Measurements from ENCODE around the gene MKNK1. TPM values are rescaled to one million over a fixed set of nuclear protein-coding genes. Genes with fewer than 3 reads are reported as not detected.

MKNK1 gene
- total RNA-seq, 1 experiment from 2014 or later: 18.6 TPM

- DNase-seq (ENCODE audit: low spot score) (no peak), ATAC-seq (no peak)
- H3K4me3 Mint-ChIP-seq: no peak overlapping the region
- H3K27me3 Mint-ChIP-seq (ENCODE audit: low read depth): no peaks in the 10 kb centered on the region
- TF ChIP-seq FOXJ3 (CRISPR knock-in tag; IDR thresholded peaks at IDR 0.05; ENCODE audit: borderline replicate concordance): no peak
- no peak for TF ChIP-seq KAT7 (CRISPR knock-in tag; IDR thresholded peaks at IDR 0.05; ENCODE audit: borderline replicate concordance)
- TF ChIP-seq NR3C1 (CRISPR knock-in tag; conservative IDR thresholded peaks at IDR 0.05; ENCODE audit: low read depth): no peak
- no peak for TF ChIP-seq JUN (CRISPR knock-in tag; IDR thresholded peaks at IDR 0.05)
- TF ChIP-seq USF2 (CRISPR knock-in tag; IDR thresholded peaks at IDR 0.05): no peak
- TF ChIP-seq, protein P1, sequence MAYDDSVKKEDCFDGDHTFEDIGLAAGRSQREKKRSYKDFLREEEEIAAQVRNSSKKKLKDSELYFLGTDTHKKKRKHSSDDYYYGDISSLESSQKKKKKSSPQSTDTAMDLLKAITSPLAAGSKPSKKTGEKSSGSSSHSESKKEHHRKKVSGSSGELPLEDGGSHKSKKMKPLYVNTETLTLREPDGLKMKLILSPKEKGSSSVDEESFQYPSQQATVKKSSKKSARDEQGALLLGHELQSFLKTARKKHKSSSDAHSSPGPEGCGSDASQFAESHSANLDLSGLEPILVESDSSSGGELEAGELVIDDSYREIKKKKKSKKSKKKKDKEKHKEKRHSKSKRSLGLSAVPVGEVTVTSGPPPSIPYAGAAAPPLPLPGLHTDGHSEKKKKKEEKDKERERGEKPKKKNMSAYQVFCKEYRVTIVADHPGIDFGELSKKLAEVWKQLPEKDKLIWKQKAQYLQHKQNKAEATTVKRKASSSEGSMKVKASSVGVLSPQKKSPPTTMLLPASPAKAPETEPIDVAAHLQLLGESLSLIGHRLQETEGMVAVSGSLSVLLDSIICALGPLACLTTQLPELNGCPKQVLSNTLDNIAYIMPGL (CRISPR knock-in tag; IDR thresholded peaks at IDR 0.05): no peak
- no peak for TF ChIP-seq OVOL2 (CRISPR knock-in tag; IDR thresholded peaks at IDR 0.05; ENCODE audit: borderline replicate concordance)
- TF ChIP-seq, protein P2, sequence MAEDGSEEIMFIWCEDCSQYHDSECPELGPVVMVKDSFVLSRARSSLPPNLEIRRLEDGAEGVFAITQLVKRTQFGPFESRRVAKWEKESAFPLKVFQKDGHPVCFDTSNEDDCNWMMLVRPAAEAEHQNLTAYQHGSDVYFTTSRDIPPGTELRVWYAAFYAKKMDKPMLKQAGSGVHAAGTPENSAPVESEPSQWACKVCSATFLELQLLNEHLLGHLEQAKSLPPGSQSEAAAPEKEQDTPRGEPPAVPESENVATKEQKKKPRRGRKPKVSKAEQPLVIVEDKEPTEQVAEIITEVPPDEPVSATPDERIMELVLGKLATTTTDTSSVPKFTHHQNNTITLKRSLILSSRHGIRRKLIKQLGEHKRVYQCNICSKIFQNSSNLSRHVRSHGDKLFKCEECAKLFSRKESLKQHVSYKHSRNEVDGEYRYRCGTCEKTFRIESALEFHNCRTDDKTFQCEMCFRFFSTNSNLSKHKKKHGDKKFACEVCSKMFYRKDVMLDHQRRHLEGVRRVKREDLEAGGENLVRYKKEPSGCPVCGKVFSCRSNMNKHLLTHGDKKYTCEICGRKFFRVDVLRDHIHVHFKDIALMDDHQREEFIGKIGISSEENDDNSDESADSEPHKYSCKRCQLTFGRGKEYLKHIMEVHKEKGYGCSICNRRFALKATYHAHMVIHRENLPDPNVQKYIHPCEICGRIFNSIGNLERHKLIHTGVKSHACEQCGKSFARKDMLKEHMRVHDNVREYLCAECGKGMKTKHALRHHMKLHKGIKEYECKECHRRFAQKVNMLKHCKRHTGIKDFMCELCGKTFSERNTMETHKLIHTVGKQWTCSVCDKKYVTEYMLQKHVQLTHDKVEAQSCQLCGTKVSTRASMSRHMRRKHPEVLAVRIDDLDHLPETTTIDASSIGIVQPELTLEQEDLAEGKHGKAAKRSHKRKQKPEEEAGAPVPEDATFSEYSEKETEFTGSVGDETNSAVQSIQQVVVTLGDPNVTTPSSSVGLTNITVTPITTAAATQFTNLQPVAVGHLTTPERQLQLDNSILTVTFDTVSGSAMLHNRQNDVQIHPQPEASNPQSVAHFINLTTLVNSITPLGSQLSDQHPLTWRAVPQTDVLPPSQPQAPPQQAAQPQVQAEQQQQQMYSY (CRISPR knock-in tag; IDR thresholded peaks at IDR 0.05): no peak
- no peak for TF ChIP-seq NFE2L1 (CRISPR knock-in tag; IDR thresholded peaks at IDR 0.05)
- no peak for TF ChIP-seq USF1 (CRISPR knock-in tag; IDR thresholded peaks at IDR 0.05)
- TF ChIP-seq NFYB (CRISPR knock-in tag; conservative IDR thresholded peaks at IDR 0.05; ENCODE audit: low read depth): no peak
- no peak for TF ChIP-seq SOX15 (CRISPR knock-in tag; IDR thresholded peaks at IDR 0.05)
- TF ChIP-seq ZNF263 (CRISPR knock-in tag; IDR thresholded peaks at IDR 0.05; ENCODE audit: low read depth): no peak
- TF ChIP-seq, protein P3, sequence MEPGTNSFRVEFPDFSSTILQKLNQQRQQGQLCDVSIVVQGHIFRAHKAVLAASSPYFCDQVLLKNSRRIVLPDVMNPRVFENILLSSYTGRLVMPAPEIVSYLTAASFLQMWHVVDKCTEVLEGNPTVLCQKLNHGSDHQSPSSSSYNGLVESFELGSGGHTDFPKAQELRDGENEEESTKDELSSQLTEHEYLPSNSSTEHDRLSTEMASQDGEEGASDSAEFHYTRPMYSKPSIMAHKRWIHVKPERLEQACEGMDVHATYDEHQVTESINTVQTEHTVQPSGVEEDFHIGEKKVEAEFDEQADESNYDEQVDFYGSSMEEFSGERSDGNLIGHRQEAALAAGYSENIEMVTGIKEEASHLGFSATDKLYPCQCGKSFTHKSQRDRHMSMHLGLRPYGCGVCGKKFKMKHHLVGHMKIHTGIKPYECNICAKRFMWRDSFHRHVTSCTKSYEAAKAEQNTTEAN (CRISPR knock-in tag; IDR thresholded peaks at IDR 0.05): no peak
- TF ChIP-seq, protein P4, sequence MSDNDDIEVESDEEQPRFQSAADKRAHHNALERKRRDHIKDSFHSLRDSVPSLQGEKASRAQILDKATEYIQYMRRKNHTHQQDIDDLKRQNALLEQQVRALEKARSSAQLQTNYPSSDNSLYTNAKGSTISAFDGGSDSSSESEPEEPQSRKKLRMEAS (CRISPR knock-in tag; IDR thresholded peaks at IDR 0.05): no peak
- TF ChIP-seq ATF1 (CRISPR knock-in tag; IDR thresholded peaks at IDR 0.05): no peak
- TF ChIP-seq, protein P5, sequence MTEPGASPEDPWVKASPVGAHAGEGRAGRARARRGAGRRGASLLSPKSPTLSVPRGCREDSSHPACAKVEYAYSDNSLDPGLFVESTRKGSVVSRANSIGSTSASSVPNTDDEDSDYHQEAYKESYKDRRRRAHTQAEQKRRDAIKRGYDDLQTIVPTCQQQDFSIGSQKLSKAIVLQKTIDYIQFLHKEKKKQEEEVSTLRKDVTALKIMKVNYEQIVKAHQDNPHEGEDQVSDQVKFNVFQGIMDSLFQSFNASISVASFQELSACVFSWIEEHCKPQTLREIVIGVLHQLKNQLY (CRISPR knock-in tag; IDR thresholded peaks at IDR 0.05): no peak
- no peak for TF ChIP-seq ZNF416 (CRISPR knock-in tag; IDR thresholded peaks at IDR 0.05)
- no peak for TF ChIP-seq CBFB (CRISPR knock-in tag; IDR thresholded peaks at IDR 0.05; ENCODE audit: low read depth)
- no peak for TF ChIP-seq PREB (CRISPR knock-in tag; IDR thresholded peaks at IDR 0.05; ENCODE audit: borderline replicate concordance)
- CTCF ChIA-PET: no interaction called here
- no peaks in the 10 kb centered on the region for H3K4me1 Mint-ChIP-seq
- peaks cover 22% of the 10 kb centered on the region for H3K9me3 Mint-ChIP-seq
- H3K36me3 Mint-ChIP-seq: peaks cover 58% of the 10 kb centered on the region
- H3K27ac Mint-ChIP-seq: no peak overlapping the region
- POLR2A ChIA-PET: interaction anchor here (0.7 kb wide), 1 partner anchor 29 kb away, joined by 3 read pairs; no protein-coding TSS in a partner anchor
Measured at GRCh38 chr1:46653405-46653958, 49.4 kb upstream of the MKNK1 start.
